ENCODE results near the gene SUPT7L.
A peak's percentile ranks its signal among the peaks of the same experiment; 100 is the strongest.
"Not testable (repeated sequence)": the region's sequence is repeated elsewhere in the genome, so short reads cannot be mapped to it uniquely, and the experiment has no call there.

The SUPT7L gene

GRCh38 chr2:27627963-27628766 lies 35.2 kb downstream of the SUPT7L start:
- H3K9me3 ChIP-seq (ENCODE audit: control insufficient read depth, low read length), result no peaks in the 10 kb centered on the region
- no peaks in the 10 kb centered on the region for H3K36me3 ChIP-seq (ENCODE audit: control insufficient read depth, insufficient read depth, low read length)
- H2AFZ ChIP-seq, result peak overlapping the region; percentile 99
- TF ChIP-seq, protein P1, sequence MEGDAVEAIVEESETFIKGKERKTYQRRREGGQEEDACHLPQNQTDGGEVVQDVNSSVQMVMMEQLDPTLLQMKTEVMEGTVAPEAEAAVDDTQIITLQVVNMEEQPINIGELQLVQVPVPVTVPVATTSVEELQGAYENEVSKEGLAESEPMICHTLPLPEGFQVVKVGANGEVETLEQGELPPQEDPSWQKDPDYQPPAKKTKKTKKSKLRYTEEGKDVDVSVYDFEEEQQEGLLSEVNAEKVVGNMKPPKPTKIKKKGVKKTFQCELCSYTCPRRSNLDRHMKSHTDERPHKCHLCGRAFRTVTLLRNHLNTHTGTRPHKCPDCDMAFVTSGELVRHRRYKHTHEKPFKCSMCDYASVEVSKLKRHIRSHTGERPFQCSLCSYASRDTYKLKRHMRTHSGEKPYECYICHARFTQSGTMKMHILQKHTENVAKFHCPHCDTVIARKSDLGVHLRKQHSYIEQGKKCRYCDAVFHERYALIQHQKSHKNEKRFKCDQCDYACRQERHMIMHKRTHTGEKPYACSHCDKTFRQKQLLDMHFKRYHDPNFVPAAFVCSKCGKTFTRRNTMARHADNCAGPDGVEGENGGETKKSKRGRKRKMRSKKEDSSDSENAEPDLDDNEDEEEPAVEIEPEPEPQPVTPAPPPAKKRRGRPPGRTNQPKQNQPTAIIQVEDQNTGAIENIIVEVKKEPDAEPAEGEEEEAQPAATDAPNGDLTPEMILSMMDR (IDR thresholded peaks at IDR 0.05), result no peak
- H3K9ac ChIP-seq, result no peak overlapping the region
- no peaks in the 10 kb centered on the region for H3K79me2 ChIP-seq
- peaks cover 7% of the 10 kb centered on the region for H3K4me1 ChIP-seq
- H3K27ac ChIP-seq, result peak overlapping the region; percentile 59
- peak overlapping the region; percentile 86 for H3K4me2 ChIP-seq (ENCODE audit: low read length)
- H3K4me3 ChIP-seq (ENCODE audit: low read depth, low read length), result peak overlapping the region; percentile 94
- H3K27me3 ChIP-seq (ENCODE audit: control insufficient read depth, insufficient read depth, low read length), result no peaks in the 10 kb centered on the region

DNA sequence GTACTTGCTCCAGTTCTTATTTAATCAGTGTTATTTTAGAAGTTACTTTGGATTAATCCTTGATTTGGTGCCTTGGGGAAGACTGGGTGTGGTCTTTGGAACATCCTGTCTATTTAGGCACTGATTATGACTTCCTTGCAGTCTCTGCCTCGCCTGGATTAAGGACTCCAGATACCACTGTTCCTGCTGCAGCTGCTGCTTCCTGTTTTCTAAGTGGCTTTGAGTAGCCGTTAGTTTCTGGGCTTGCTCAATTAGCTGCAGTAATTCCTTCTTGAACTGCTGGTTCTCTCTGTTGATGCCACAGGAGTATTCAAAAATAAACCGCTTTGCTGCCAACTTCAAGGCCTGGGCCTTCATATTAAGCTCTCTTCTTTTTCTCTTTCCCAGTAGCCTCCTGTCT lies 36.5 kb downstream of the SUPT7L start:
- not testable (repeated sequence) for H3K9me3 ChIP-seq (ENCODE audit: control insufficient read depth, low read length); H3K79me2 ChIP-seq; H3K4me2 ChIP-seq (ENCODE audit: low read length); H3K4me3 ChIP-seq (ENCODE audit: low read depth, low read length); H3K4me1 ChIP-seq; H3K27me3 ChIP-seq (ENCODE audit: control insufficient read depth, insufficient read depth, low read length); H3K9ac ChIP-seq; H2AFZ ChIP-seq; H3K36me3 ChIP-seq (ENCODE audit: control insufficient read depth, insufficient read depth, low read length); H3K27ac ChIP-seq

GRCh38 chr2:27626323-27626722 lies 37.1 kb downstream of the SUPT7L start:
- H3K4me3 ChIP-seq (ENCODE audit: low read depth, low read length); H3K9me3 ChIP-seq (ENCODE audit: control insufficient read depth, low read length); H3K36me3 ChIP-seq (ENCODE audit: control insufficient read depth, insufficient read depth, low read length); H3K4me1 ChIP-seq; H3K27me3 ChIP-seq (ENCODE audit: control insufficient read depth, insufficient read depth, low read length); H3K9ac ChIP-seq; H3K4me2 ChIP-seq (ENCODE audit: low read length); H2AFZ ChIP-seq; H3K27ac ChIP-seq; H3K79me2 ChIP-seq: not testable (repeated sequence)

DNA sequence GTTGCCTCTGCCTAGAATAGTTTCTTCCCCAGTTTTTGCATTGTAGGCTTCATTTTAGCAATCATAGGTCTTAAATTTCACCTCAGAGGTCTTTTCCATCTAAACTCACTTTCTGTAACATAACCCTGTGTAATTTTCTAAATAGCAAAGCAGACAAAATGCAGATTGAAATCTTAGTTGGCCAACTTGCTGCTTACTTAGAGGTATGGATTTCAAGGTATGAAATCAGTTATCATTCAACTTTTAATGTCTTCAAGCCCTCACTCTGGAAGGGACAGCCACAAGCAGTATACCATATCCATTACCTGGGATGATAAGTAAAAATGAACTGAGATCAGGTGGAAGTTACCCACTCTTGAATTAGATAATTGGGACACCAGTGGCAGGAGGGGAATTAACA lies 38.5 kb downstream of the SUPT7L start:
- no peaks in the 10 kb centered on the region for H3K9me3 ChIP-seq (ENCODE audit: control insufficient read depth, low read length)
- no peak overlapping the region for H3K27ac ChIP-seq
- no peak overlapping the region for H3K4me3 ChIP-seq (ENCODE audit: low read depth, low read length)
- peaks cover 7% of the 10 kb centered on the region for H3K4me1 ChIP-seq
- H3K4me2 ChIP-seq (ENCODE audit: low read length), result no peak overlapping the region
- no peaks in the 10 kb centered on the region for H3K79me2 ChIP-seq
- no peak overlapping the region for H3K9ac ChIP-seq
- TF ChIP-seq, protein P1 (IDR thresholded peaks at IDR 0.05), result no peak
- H3K36me3 ChIP-seq (ENCODE audit: control insufficient read depth, insufficient read depth, low read length), result no peaks in the 10 kb centered on the region
- no peak overlapping the region for H2AFZ ChIP-seq
- no peaks in the 10 kb centered on the region for H3K27me3 ChIP-seq (ENCODE audit: control insufficient read depth, insufficient read depth, low read length)

- Histone ChIP-seq H3K4me1 (no peaks in the 10 kb centered on the region), H3K27me3 (ENCODE audit: control insufficient read depth, insufficient read depth, low read length) (no peaks in the 10 kb centered on the region), H3K9ac (no peak overlapping the region), H2AFZ (no peak overlapping the region), H3K79me2 (no peaks in the 10 kb centered on the region), H3K27ac (no peak overlapping the region), H3K4me2 (ENCODE audit: low read length) (no peak overlapping the region), H3K4me3 (ENCODE audit: low read depth, low read length) (no peak overlapping the region), H3K36me3 (ENCODE audit: control insufficient read depth, insufficient read depth, low read length) (no peaks in the 10 kb centered on the region), H3K9me3 (ENCODE audit: control insufficient read depth, low read length) (no peaks in the 10 kb centered on the region)
- TF ChIP-seq, protein P1 (IDR thresholded peaks at IDR 0.05), result no peak
Measured at GRCh38 chr2:27622921-27623384, 40.5 kb downstream of the SUPT7L start.

All from parathyroid adenoma (tissue), 2 donors.